HS-27A (cell line): ENCODE measurements around the gene MYO18B.
A peak's percentile ranks its signal among the peaks of the same experiment; 100 is the strongest.

Experiments
- DNase-seq: peaks from one replicate; pipeline ENCODE4 v3.0.0-alpha.2; 2012; ENCODE audit warnings: low read depth, missing footprints

MYO18B gene

DNA sequence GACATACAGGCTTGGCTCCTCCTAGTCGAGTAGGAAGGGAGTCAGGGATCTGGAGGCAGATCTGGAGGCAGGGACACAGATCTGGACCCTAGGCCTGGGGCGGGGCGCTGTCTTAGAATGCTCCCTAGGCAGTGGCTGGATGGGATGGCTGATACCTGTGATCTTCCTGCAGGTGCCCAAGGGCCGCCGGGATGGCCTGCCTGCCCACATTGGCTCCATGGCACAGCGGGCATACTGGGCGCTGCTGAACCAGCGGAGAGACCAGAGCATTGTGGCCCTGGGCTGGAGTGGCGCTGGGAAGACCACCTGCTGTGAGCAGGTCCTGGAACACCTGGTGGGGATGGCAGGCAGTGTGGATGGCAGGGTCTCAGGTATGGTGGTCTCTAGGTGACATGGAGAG is 35.4 kb downstream of the MYO18B start:
- DNase-seq: no peak

DNA sequence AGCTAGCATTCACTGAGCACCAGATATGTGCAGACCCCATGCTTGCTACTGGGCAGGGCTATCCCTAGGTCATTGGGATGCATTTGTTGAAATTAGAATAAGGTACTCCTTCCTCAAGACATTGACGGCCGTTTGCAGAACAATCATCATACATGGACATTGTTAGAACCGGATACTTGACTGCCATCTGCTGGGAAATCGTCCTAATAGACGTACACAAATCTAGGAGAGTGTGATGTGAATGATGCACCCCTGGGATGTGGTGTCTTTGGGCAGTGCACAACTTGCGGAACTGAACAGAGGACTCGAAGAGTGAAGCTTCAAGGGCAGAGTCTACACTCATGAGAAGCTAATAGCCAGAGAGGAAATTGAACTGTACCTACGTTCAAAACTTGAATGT is 35.9 kb downstream of the MYO18B start:
- DNase-seq: peak; percentile 23

DNA sequence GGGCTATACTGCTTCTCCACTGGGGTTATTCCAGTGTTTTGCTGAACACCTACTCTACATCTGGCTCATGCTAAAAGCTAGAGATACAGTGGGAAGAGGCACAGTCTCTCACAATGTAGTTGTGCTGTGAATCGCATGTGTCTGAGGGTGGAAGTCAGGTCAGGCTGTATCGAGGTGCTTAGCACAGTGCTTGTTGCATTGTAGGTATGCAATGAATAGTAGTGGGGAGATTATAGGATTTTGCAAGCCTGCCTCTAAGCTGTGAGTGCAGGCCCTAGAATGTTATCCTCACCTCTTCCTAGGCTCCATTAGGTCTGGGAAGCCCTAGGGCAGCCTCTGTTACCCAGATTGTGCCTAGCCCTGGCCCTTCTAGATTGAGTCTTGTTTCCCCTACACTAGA is 37.4 kb downstream of the MYO18B start:
- DNase-seq: no peak

DNA sequence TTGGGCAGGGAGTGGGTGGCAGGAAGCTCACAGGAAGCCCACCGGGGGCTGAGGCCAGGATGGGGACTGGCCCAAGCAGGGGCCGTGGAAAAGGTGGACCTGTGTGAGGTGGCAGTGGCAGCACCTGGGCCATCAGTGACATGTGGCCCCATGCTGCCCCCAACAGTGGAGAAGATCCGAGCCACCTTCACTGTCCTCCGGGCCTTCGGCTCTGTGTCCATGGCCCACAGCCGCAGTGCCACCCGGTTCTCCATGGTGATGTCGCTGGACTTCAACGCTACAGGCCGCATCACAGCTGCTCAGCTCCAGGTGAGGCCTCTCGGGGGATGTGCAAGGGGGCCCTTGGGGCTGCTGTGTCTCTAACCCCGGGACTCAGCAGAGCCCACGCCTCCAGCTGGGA is 37.9 kb downstream of the MYO18B start:
- no peak for DNase-seq

DNA sequence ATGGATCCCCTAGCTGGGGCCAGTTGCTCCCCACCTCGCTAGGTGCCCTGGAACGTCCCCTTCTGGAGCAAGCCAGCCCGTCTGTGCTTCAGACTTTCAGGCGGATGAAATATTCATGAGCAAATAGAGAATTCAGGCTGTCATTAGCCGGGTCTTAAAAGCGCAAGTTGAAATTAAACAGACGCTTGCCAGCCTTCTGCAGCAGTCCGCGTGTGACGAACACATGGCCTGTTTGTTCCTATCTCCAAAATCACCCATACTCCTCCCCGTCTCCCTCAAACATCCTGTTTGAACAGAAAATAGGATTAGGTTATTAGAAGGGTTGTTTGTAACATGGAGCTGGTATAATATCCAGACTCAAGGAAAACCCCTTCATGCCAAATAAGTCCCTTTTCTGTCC is 38.7 kb downstream of the MYO18B start:
- no peak for DNase-seq

DNA sequence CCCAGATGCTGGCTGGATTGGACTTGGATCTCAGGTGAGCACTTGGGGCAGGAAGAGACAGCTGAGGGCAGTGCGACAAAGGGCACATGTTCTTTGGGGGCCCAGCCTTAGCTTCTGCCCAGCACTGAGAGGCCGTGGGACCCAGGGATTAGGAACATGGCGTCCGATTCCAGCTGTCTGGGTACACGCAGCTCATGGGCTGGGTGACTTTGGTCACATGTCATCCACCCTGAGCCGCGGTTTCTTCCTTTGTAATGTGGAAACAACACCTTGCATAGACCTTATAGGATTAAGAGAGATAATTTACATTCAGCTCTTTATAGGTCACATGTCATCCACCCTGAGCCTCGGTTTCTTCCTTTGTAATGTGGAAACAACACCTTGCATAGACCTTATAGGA is 39.8 kb downstream of the MYO18B start:
- no peak for DNase-seq

DNA sequence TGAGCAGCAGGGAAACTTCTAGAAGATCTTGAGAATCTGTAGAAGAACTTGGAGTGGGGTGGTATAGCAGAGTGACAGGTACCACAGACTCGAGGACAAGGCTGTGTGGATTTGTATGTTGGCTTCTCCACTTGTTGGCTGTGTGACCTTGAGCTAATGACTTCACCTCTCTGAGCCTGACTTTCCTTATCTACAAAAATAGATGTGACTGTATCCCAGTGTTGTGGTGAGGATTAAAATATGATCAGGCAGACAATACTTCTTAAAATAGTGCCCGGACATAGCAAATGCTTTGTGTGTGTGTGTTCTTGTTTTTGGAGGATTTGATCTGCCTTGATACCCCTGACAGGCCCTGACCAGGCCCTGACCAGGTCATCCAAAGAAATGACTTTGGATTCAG is 40.8 kb downstream of the MYO18B start:
- DNase-seq: no peak

DNA sequence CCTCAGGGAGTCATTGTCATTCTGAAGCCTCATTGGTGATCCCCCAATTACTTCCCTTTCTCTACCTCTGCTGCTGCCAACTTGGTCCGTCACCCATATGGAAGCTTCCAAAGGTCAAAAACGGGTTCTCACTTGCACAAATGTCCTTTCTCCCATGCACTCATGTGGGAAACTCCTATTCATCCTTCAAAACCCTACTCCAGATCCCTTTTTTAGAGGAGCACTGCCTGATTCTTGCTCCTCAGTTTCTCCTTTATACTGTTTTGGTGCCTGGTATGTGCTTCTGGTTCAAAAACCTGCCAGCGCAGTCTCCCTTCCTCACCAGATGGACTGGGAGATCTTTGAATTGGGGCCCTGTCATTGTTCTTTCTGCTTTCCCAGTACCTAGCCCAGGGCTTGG is 41.9 kb downstream of the MYO18B start:
- no peak for DNase-seq

DNA sequence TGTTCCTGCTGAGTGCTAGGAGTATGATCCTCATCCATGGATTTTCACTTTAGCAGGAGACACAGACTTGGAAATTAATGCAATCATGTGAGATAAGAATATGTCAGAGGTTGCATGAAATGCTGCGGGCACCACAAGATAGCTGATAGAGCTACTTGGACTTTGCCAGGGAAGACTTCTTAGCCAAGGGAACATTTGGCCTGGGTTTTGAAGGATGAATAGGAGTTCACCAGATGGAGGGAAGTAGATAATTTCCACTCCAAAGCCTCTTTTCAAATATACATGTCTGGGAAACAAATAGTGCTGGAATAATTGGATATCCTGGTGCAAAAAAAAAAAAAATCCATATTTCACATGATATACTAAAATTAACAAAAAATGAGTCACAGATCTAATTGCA is 44.2 kb downstream of the MYO18B start:
- DNase-seq: no peak

DNA sequence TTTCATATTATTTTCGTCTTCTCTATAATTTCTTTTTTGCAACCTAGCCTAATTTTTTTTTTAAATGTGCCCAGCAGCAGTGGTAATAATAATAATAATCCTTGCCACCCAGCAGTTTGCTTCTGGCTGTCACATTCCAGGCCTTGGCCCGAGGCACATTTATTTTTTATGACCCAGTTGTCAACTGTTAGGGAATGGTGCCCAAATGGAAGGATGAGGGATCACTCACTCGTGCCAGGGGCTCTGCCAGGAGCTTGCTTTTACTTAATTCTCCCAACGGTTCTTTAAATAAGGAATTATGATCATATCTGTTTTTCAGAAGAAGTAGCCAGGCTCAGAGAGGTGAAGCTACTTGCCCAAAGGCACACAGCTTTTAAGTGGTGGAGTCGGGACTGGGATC is 49.6 kb downstream of the MYO18B start:
- no peak for DNase-seq

DNA sequence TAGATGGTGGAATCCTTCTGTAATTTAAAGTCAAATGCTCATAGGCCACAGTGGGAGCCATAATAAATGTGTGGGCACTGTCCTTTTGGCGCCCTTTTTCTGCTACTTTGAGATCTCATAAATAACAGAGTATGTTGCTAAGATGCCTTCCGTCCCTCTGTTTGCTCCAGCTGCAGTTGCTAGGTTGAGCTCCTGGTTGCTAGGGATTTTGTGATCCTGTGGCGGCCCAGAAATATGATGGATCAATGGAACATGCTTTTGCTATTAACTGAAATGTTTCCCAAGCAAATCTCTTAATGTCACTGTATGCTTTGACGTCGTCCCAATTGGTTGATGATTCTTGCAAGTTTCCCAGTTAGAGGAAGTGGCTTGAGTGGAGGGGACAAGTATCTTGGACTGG is 53.5 kb downstream of the MYO18B start:
- no peak for DNase-seq

DNA sequence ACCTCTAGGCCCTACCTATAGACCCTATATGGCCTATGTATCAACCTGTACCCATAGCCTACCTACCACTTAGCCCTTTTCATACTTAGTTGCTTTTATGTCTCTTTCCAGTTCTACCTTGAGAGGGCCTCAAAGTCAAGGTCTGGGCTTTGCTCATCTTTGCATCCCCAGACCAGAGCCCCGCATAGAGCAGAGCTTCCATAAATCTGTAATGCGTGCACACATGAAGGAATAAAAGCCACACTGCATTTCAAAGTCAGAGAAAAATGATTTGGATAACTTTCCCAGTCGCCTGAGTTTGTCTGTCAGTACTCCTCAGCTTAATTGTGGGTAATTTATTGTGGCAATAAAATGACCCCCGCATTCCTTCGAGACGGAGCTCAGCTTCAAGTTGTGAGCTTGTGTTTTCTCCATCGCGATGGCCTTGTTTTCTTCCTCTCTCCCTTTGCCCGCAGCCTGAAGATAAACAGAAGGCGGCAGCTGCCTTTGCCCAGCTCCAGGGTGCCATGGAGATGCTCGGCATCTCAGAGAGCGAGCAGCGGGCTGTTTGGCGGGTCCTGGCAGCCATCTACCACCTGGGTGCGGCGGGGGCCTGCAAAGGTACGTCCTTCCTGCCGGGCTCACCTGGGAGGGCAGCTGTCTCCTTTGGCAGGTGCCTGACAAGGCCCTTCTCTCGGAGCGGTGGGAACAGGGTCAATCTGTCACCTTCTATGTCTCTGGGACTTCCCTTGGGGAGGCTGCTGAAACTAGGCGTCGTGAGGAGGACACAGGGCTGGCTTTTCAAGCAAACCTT is 55.7 kb downstream of the MYO18B start:
- DNase-seq: no peak

DNA sequence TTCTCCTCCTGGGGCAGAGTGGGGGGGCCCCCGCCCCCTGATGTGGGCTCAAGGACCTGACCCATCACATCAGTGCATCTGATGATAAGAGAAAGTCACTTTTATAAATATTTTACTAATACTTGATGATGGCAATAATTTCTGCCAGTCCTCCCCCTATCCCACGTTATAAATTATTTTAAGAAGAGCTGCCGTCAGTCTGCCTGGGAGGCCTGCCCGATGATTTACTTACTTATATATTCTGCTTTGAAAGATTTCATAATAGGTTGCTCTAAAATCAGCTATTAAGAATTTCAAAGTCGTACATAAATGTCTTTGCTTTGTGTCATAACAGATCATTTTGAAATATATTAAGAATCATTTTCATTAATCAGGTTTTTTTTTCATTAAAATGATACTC is 58.8 kb downstream of the MYO18B start:
- no peak for DNase-seq

DNA sequence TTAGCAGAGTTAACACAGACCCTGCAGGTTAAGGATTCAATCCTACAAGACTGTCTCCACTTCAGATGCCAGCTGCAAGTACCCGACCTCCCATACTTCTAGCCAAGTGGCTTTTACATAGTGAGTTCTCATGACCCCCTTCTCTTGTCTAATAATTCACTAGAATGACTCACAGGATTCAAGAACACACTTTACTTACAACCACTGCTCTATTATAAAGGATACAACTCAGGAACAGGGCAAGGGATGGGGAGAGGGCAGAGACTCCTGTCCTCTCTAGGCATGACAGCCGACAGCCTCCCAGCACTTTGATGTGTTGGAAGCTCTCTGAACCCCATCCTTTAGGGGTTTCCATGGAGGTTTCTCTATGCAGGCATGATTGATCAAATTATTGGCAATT is 60.0 kb downstream of the MYO18B start:
- no peak for DNase-seq

DNA sequence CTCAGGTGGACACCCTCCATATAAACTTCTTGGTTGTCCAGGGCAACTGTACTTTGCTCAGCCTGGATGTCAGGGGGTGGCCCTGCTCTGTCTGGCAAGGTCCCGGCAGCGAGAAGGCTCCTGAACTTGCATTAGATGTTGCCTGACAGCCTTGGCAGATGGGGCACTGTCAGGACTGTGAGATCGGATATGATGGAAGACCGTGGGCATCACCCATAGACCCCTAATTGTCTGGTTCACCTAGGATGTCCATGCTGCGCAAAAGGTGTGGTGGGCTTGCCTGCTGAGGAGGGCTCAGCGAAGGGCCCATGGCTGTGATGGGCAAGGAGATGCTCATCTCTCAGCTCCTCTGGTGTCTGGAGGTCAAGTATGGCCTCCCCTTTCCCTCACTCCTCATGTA is 62.7 kb downstream of the MYO18B start:
- no peak for DNase-seq

DNA sequence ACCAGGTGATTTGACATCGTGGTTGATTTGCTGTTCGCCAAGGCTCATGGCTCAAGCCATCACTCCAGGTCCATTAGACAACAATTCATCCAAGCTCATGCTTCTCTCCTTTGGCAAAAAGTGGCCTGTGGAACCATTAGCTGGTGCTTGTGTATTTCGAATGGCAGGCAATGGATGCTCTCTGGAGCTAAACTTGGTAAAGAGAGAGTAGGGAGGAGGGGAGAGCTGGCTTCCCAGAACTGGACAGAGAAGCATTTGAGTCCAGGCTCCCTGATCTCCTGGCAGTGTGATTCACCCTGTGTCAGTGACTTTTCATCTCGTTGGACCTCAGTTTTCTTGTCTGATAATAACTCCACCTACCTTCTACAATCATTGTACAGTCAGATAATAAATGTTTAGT is 64.6 kb downstream of the MYO18B start:
- no peak for DNase-seq

DNA sequence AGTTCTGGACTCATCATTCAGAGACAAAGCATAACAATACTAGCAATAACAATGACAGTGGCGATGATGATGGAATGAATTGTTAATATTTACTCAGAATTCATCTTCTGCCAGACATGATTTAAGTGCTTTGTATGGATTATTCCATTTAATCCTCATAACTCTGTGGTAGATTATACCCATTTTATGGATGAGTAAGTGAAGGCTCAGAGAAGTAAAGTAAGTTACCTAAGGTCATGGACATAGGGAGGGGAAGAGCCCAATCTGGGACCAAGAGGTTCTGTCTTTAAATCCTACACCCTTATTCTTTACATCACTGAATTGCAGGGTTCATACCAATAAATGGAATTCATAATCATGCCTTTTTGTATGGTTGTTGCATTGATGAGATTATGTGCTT is 72.7 kb downstream of the MYO18B start:
- no peak for DNase-seq

DNA sequence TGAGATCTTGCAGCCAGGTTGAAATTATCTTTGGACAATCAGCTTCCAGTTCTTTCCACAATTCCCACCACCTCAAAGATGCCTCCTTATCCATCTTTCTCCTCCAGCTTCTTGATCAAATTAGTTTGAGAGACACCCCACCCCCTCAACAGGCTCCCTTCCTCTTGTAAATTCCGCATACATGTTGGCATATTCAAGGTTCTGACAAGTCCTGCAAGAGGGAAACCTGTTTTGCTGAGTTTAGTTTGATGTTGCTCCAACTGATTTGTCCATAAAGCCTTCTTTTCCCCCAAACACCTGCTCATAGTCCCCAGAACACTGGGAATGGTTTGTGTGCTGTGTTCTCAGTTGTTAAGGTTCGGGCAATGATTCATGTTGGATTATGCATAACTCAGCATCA is 73.6 kb downstream of the MYO18B start:
- DNase-seq: no peak

DNA sequence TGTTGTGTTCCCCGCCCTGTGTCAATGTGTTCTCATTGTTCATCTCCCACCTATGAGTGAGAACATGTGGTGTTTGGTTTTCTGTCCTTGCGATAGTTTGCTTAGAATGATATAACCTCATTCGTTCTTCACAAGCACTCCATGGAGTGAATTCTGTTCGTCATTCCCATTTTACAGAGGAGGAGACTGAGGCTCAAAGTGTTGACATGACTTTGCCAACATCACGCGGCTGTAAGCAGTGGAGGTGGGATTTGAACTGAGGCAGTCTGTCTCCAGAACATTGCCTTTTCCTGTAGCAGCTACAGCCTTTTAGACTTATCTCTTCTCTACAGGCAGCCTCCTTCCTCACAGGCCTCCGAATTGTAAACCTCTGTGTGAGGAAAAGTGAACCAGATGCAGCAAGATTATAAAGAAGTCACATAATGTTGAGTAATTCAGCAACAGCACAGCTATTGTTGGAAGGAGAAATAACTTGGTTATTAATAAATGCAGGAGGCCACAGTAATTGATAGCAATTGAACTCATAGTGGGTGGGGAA is 74.6 kb downstream of the MYO18B start:
- no peak for DNase-seq

DNA sequence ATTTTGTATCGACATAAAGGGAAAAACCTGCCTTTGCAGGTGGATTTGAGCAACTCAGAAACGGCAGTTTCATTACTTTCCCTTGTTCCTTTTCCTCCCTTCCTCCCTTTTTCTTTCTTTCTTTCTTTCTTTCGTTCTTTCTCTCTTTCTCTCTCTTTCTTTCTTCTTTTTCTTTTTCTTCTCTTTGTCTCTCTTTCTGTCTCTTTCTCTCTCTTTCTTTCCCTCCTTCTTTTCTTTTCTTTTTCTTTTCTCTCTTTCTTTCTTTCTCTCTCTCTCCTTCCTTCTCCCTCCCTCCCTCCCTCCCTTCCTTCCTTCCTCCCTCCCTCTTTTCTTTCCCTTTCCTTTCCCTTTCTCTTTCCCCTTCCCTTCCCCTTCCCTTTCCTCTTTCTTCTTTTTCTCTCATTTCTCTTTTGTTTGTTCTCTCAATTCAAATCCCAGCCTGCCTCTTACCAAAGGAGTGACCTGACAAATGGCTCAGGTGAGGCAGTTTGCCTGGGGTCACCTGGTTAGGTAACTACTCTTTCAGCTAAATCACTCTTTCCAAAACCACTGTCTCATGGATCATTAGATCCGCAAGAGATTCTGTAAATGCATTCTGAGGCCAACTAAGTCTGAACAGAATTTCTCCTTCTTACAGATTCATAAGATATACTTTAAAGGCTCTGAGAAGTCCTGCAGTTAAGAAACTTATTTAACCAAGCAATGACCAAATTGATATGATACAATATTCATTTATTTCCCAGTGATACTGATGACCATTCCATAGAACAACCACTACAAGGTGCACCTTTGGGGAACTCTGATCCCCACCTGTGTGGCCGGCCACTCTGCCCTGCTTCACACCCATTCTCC is 75.3 kb downstream of the MYO18B start:
- no peak for DNase-seq

DNA sequence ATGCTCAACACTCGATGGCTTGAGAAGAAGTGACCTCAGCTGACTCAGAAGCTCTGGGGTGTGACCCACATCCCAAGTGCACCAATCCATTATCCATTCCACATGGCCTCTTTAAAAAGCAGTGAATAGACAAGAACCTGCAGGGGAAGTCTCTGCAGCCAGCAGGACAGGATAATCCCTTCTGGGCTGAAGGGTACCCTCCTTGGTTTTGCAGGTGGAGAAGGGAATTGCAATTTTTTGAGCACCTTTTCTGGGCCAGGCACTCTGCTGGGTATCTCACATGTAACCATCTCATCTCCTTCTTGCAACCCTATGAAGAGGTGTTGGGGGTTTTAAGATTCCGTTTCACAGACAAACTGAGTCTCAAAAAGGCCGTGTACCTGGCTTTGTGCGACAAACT is 76.6 kb downstream of the MYO18B start:
- DNase-seq: no peak

DNA sequence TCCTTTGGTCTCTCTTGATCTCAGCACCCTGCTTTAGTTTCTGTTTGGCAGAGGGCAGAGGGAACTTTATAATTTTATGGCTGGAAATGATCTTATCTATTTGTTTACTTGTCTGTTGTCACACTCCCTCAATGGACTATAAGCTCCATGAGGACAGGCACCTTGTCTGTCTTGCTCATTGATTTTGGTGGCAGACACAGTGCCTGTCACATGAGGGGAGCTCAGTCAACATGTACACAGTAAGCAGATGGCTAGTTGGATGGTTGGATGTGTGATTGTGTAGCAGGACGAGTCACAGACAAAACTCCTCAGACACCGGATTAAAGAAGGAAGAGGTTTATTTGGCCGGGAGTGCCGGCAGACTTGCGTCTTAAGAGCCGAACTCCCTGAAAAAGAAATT is 80.4 kb downstream of the MYO18B start:
- DNase-seq: no peak

DNA sequence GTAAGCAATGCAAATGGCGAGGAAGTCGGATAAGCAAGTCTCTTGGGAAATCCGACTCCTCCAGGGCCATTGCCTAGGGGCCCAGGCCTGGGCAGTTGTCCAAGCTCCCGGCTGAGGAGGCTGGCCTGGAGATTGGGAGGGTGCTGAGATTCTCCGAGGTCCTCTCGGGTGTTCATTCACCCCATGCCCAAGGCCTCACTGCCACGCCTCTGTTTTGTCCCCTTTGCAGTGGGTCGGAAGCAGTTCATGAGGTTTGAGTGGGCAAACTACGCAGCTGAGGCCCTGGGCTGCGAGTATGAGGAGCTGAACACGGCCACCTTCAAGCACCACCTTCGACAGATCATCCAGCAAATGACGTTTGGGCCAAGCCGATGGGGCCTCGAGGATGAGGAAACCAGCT is 81.3 kb downstream of the MYO18B start:
- DNase-seq: no peak
